GM19351 (cell line): Measurements from ENCODE around the gene TSPAN9.

Experiments
- ATAC-seq: cut with Tn5 transposase; IDR thresholded peaks from one replicate; pipeline ENCODE4 v1.9.1; 2021; ENCODE audit warnings: mild to moderate bottlenecking, moderate library complexity; ENCODE audit not compliant: unreplicated experiment

The TSPAN9 gene

DNA sequence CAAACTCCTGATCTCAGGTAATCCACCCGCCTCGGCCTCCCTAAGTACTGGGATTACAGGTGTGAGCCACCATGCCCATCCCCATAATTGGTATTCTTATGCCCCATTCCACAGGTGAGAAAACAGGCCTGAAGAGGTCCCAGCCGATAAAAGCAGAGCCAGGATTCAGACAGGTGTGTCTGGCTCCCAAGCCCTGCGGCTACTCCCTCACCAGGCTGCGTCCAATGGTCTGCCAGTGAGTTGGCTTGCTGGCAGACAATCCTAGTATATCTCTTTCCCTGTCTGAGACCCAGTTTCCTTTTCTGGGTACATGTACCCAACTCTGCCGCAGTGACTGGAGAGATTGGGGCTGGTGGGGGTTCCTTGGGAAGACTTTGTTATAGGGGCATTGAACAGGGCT, 1.9 kb upstream of the TSPAN9 start:
- ATAC-seq = no peak

DNA sequence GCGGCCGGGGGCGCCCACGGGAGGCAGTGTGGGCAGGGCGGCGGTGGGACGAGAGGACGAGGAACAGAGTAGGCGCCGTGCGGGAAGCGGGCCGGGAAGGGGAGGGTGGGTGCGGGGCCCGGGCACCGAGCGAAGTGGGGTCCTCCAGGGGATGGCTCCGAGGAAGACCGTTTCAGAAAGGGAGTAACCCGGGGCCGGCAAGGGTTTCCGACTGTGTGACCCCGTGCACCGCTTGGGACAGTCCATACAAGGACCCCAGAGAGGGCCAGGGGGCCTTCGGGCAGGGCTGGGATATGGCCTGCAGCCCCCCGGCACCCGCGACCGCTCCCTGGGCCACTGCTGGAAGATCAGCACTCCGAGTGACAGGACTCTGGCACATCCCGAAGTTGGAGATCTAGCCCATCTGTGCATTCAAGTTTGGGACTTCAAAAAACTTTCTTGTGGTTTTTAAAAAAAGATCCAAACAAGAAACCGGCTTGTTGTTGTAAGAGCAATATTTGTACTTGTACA, 448 bp downstream of the TSPAN9 start:
- no peak for ATAC-seq

DNA sequence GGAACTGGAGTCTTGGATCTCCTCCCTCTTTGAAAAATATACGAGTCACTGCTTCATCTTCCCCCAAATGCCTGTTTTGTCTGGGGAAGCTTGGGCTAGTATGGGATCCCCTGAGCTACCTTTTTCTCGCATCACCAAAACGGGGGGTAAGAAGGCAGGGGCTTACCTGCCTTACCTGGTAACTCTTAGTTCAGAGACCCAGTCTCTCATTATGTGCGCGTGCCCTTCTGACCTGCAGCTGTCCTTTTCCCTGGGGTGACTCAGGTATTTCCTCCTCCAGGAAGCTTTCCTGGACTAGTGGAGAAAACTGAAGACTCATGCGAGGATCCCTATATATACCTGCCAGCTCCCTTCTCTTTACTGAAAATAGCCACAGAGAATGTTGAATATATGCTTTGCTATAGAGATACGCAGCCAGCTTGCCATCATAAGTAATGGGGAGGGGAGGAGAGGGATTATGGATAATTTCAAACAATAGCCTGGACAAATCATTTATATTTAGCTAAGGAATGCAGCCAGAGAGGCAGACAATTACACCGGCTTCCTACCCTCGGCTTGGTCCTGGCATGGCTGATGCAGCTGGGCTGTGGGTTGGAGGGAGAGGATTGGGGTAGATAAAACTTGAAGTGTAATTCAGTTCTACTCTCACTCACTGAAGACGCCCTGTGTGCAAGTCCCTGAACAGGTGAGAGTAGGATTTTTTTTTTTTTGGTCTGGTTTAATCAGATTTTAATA, 1.1 kb downstream of the TSPAN9 start:
- no peak for ATAC-seq

GRCh38 chr12:3081091-3081490, 3.9 kb downstream of the TSPAN9 start:
- ATAC-seq = no peak

DNA sequence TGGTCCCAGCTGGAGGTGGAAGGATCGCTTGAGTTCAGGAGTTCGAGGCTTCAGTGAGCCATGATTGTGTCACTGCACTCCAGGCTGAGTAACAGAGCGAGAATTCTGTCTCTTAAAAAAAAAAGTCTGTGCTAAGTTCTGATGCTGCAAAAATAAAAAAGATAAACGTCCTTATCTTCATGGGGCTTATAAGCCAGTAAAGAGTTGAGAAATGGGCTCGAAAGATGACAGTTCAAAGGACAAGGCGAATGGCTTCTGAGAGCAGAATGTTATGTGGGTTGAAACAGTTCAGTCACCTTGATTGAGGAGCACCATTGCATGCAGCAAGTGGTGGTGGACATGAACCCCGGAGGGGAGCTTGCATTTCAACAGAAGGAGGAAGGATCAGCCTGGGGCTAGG, 4.7 kb downstream of the TSPAN9 start:
- no peak for ATAC-seq

DNA sequence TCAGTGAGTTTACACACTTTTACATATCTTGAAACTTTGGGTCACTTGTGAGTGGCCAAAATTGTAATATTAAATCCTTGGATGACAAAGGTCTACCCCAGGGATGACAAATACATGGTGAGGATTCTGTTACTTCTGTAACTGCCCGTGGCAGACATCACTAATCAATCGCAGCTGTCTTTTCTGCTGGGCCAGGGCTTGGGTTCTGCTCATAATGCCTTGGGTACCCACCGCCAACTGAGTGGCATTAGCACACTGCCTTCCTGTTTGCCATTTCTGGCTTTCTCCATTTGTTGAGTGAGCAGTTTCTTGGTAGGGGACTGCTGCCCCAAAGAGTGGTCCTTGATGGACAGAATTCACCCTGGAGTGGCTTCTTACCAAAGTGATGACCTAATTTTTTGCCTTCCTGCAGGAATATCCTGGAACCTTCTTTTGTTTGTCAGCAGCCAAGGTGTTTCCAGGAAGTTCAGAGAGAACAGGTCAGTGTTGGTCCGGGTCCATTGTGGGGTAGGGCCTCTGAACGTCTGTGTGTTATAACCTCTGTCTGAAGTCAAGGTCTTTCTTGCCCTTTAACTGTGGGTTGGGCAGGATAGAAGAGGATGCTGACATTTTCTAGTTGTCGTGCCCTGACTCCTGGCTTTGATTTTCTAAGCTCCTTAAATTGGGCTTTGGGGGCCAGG, 6.2 kb downstream of the TSPAN9 start:
- ATAC-seq = no peak

DNA sequence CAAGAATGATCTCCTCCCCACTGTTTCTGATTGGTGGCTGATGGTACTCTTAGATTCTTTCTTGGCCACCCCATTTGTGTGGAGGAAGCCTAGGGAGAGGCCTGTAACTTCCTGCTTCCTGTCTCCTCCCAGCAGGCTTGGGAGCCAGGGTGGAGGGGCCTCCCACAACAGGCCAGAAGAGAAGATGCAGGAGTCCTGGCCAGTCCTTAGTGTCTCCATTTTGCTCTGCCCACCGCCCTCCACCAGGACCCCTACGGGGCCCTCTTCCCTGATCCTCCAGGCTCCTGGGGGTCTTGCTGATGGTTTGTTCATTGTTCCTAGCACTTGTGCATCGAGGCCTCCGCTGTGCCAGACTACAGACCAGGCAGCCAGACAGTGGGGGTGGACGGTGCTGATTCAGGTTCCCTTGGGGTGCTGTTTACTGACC, 6.8 kb downstream of the TSPAN9 start:
- ATAC-seq = no peak

- ATAC-seq = no peak
Observed at GRCh38 chr12:3084742-3085141, 7.6 kb downstream of the TSPAN9 start.

GRCh38 chr12:3085341-3086139, 8.4 kb downstream of the TSPAN9 start:
- ATAC-seq = no peak

DNA sequence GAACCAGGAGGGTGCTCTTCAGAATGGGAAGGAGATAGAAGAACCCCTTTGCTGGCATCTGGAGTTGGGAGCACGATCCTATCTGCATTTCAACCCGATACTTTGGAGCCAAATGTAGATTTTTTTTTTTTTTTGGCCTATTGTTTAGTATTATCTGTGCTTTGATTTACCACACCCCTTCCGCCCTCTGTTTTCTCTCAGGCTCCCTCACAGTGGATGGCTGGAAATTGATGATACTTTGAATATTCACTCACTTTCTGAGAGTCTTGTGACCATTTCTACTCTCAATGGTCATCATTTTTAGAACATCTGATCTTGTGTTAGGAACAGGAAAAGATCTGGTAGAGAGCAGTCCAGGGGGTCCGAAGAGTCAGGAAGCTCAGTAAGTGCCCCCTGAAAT, 9.0 kb downstream of the TSPAN9 start:
- ATAC-seq = no peak

GRCh38 chr12:3086729-3087323, 9.6 kb downstream of the TSPAN9 start:
- ATAC-seq = no peak

- no peak for ATAC-seq
Observed at GRCh38 chr12:3087758-3088650, 10.8 kb downstream of the TSPAN9 start.

GRCh38 chr12:3089588-3089987, 12.4 kb downstream of the TSPAN9 start:
- no peak for ATAC-seq

- ATAC-seq = no peak
Observed at GRCh38 chr12:3090240-3091037, 13.3 kb downstream of the TSPAN9 start.

DNA sequence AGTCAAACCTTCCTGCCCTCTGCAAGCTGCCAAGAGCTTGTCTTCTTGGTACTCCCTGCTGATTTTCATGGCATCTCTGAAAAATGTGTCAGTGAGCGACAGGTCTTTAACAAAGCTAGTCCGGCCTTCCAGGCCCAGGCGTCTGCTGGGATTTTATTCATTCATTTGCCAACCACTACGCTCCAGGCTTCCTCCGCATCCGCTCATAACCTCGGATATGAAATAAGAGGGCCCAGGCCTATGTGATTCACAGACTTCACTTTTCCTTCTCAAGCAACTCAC, 13.8 kb downstream of the TSPAN9 start:
- ATAC-seq = no peak

GRCh38 chr12:3091382-3092241, 14.4 kb downstream of the TSPAN9 start:
- ATAC-seq = no peak

DNA sequence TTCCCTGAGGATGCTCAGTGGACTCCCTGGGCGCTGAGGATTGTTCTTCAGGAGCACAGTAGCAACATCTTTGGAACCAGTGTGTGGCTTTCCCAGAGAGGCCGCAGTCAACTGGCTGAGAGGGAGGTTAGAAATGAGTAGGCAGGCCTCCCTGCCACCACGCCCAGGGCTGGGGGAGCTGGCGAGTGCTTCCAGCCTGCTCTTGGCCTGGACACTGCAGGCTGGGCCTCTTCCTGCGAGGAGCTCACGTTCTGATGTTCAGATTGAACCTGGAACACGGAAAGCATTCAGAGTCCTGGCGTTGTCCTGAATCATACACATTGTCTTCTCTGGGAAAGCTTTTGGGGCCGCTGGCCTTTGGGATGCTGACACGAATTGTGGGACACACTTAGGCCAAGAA, 15.6 kb downstream of the TSPAN9 start:
- ATAC-seq = no peak

DNA sequence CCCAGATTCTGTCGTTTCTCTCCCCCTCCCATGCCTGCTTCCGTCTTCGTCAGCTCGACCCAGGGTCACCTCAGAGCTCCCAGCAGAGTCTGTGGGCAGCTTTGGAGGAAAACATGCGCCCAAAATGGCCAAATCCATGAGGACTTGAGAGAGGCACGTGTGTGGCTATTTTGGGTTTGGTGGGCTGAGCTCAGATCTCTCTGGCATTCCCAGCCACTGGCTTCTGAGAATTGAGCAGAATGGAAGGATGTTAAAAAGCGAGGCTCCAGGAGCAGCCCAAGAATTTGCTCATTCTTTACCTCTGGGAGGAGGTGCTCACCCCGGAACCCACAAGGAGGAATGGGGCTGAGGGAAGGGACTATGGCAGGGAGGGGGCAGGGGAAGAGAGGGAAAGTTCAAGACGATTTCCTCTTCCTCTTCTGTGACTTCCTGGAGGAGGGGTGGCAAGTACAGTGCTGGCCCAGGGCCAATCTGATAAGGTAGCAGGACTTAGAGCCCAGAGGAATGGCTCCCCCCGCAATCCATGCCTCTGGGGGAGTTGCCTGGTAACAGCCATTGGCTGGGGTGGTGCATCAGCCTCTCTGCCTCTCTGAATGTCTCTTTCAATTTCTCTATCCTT, 20.1 kb downstream of the TSPAN9 start:
- ATAC-seq = no peak
